Endothelial cell of hepatic sinusoid (primary cell): ENCODE measurements around the gene ZSCAN5A.
"Not testable (repeated sequence)": the region's sequence is repeated elsewhere in the genome, so short reads cannot be mapped to it uniquely, and the experiment has no call there.

ENCODE experiments used
- in situ Hi-C: cut with HindIII; loops from 2 replicates; pipeline ENCODE4 v1.10.0; 2017; ENCODE audit warnings: low sequenced_read_pairs

ZSCAN5A gene

GRCh38 chr19:56315077-56315828 lies 614 bp upstream of the ZSCAN5A start:
- in situ Hi-C loops = no loop called here

- in situ Hi-C loops = no loop called here
These were observed 640 bp downstream of the ZSCAN5A start for GRCh38 chr19:56314018-56314380.

GRCh38 chr19:56312787-56313657 lies 1.6 kb downstream of the ZSCAN5A start:
- in situ Hi-C loops = no loop called here

GRCh38 chr19:56312342-56312741 lies 2.3 kb downstream of the ZSCAN5A start:
- in situ Hi-C loops = no loop called here

GRCh38 chr19:56310462-56310861 lies 4.2 kb downstream of the ZSCAN5A start:
- in situ Hi-C loops = no loop called here

- in situ Hi-C loops = no loop called here
These were observed 5.0 kb downstream of the ZSCAN5A start for GRCh38 chr19:56309511-56310185.

- in situ Hi-C loops = no loop called here
These were observed 5.8 kb downstream of the ZSCAN5A start for GRCh38 chr19:56308792-56309191.

- in situ Hi-C loops = not testable (repeated sequence)
These were observed 7.6 kb downstream of the ZSCAN5A start for GRCh38 chr19:56307062-56307461.

- in situ Hi-C loops = no loop called here
These were observed 8.6 kb downstream of the ZSCAN5A start for GRCh38 chr19:56306016-56306415.

GRCh38 chr19:56304243-56304642 lies 10.4 kb downstream of the ZSCAN5A start:
- in situ Hi-C loops = no loop called here

GRCh38 chr19:56301886-56302620 lies 12.6 kb downstream of the ZSCAN5A start:
- in situ Hi-C loops = no loop called here

GRCh38 chr19:56301155-56301554 lies 13.5 kb downstream of the ZSCAN5A start:
- in situ Hi-C loops = no loop called here

GRCh38 chr19:56299688-56300087 lies 15.0 kb downstream of the ZSCAN5A start:
- in situ Hi-C loops = no loop called here

- in situ Hi-C loops = no loop called here
These were observed 17.6 kb downstream of the ZSCAN5A start for GRCh38 chr19:56297010-56297409.

GRCh38 chr19:56295531-56296455 lies 18.8 kb downstream of the ZSCAN5A start:
- in situ Hi-C loops = no loop called here

GRCh38 chr19:56294549-56294948 lies 20.1 kb downstream of the ZSCAN5A start:
- in situ Hi-C loops = no loop called here

GRCh38 chr19:56291867-56292266 lies 22.8 kb downstream of the ZSCAN5A start:
- in situ Hi-C loops = no loop called here

- in situ Hi-C loops = no loop called here
These were observed 24.5 kb downstream of the ZSCAN5A start for GRCh38 chr19:56290104-56290503.

- in situ Hi-C loops = no loop called here
These were observed 29.9 kb downstream of the ZSCAN5A start for GRCh38 chr19:56284746-56285145.

- in situ Hi-C loops = no loop called here
These were observed 31.8 kb downstream of the ZSCAN5A start for GRCh38 chr19:56282809-56283208.
